WTC11 (cell line): ENCODE data around the gene SLC27A4. TPM values are rescaled to one million over a fixed set of nuclear protein-coding genes. Genes with fewer than 3 reads are reported as not detected.

Experiments used
- ATAC-seq: fragments of 200-7000 bp; cut with Tn5 transposase; 2 replicates; pipeline ENCODE4 v1.10.0; 2021; ENCODE audit warnings: mild to moderate bottlenecking, moderate library complexity
- CTCF ChIA-PET: fragments of 300-600 bp; sonication (Branson Sonifier 250); formaldehyde crosslinking; loops from one replicate; lab custom pipeline; 2021; ENCODE audit warnings: antibody characterized with exemption; lab: Charles Lee
- POLR2A ChIA-PET: fragments of 350-600 bp; sonication (Branson Sonifier 250); formaldehyde crosslinking; loops from one replicate; lab custom pipeline; 2021; ENCODE audit warnings: antibody characterized with exemption; lab: Charles Lee
- DNase-seq: peaks from one replicate; pipeline ENCODE4 v3.0.0; 2021; ENCODE audit warnings: low spot score
- H3K27ac Mint-ChIP-seq: 2 replicates; pipeline ENCODE4 v1.8.0; 2021; ENCODE audit warnings: mixed read lengths
- H3K27me3 Mint-ChIP-seq: 2 replicates; pipeline ENCODE4 v1.8.0; 2021; ENCODE audit warnings: low read depth, mild to moderate bottlenecking, moderate library complexity, mixed read lengths
- H3K36me3 Mint-ChIP-seq: 2 replicates; pipeline ENCODE4 v1.8.0; 2021; ENCODE audit warnings: mixed read lengths
- H3K4me1 Mint-ChIP-seq: 2 replicates; pipeline ENCODE4 v1.8.0; 2022; ENCODE audit warnings: mixed read lengths
- H3K4me3 Mint-ChIP-seq: 2 replicates; pipeline ENCODE4 v1.8.0; 2021; ENCODE audit warnings: mild to moderate bottlenecking, moderate library complexity, mixed read lengths
- H3K9me3 Mint-ChIP-seq: 2 replicates; pipeline ENCODE4 v1.8.0; 2021; ENCODE audit warnings: mixed read lengths
- ATF1 ChIP-seq: sonication (generic); formaldehyde crosslinking; IDR thresholded peaks from 2 replicates; pipeline ENCODE4 v1.8.1; 2023; ENCODE audit warnings: mild to moderate bottlenecking, moderate library complexity, missing genetic modification reagents
- CREB1 ChIP-seq: sonication (generic); formaldehyde crosslinking; IDR thresholded peaks from 2 replicates; pipeline ENCODE4 v1.8.0; 2023; ENCODE audit warnings: mild to moderate bottlenecking, missing genetic modification reagents
- ETV6 ChIP-seq: sonication (generic); formaldehyde crosslinking; IDR thresholded peaks from 2 replicates; pipeline ENCODE4 v1.8.1; 2022; ENCODE audit warnings: mild to moderate bottlenecking, missing genetic modification reagents
- FOXK1 ChIP-seq: sonication (generic); formaldehyde crosslinking; IDR thresholded peaks from 2 replicates; pipeline ENCODE4 v1.8.0; 2022; ENCODE audit warnings: mild to moderate bottlenecking, moderate library complexity, missing genetic modification reagents
- FOXP1 ChIP-seq: sonication (generic); formaldehyde crosslinking; IDR thresholded peaks from 2 replicates; pipeline ENCODE4 v1.8.0; 2022; ENCODE audit warnings: missing genetic modification reagents, mild to moderate bottlenecking, moderate library complexity, borderline replicate concordance
- GRHL2 ChIP-seq: fragments of 250-450 bp; sonication (Bioruptor Pico); IDR thresholded peaks from 2 replicates; pipeline ENCODE4 v1.8.0; 2022; ENCODE audit warnings: mild to moderate bottlenecking, moderate library complexity; ENCODE audit not compliant: insufficient replicate concordance, severe bottlenecking
- JAZF1 ChIP-seq: fragments of 250-450 bp; sonication (Bioruptor Pico); IDR thresholded peaks from 2 replicates; pipeline ENCODE4 v1.9.0; 2021; ENCODE audit warnings: moderate library complexity, mild to moderate bottlenecking, inconsistent platforms
- KAT7 ChIP-seq: sonication (generic); formaldehyde crosslinking; IDR thresholded peaks from 2 replicates; pipeline ENCODE4 v1.8.1; 2023; ENCODE audit warnings: missing genetic modification reagents, mild to moderate bottlenecking, borderline replicate concordance
- NFYB ChIP-seq: sonication (generic); formaldehyde crosslinking; conservative IDR thresholded peaks from 2 replicates; pipeline ENCODE4 v1.8.0; 2022; ENCODE audit warnings: low read depth, missing genetic modification reagents
- NR1H2 ChIP-seq: sonication (generic); formaldehyde crosslinking; IDR thresholded peaks from 2 replicates; pipeline ENCODE4 v1.9.0; 2021; ENCODE audit warnings: mild to moderate bottlenecking, moderate library complexity, missing genetic modification reagents
- NR2C2 ChIP-seq: sonication (generic); formaldehyde crosslinking; IDR thresholded peaks from 2 replicates; pipeline ENCODE4 v1.8.0; 2022; ENCODE audit warnings: mild to moderate bottlenecking, missing genetic modification reagents
- OVOL2 ChIP-seq: fragments of 250-450 bp; sonication (Bioruptor Pico); IDR thresholded peaks from 2 replicates; pipeline ENCODE4 v1.9.0; 2021; ENCODE audit warnings: mild to moderate bottlenecking, borderline replicate concordance
- RORB ChIP-seq: fragments of 250-450 bp; sonication (Bioruptor Pico); IDR thresholded peaks from 2 replicates; pipeline ENCODE4 v1.9.0; 2021; ENCODE audit warnings: mild to moderate bottlenecking
- SMAD3 ChIP-seq: sonication (generic); formaldehyde crosslinking; IDR thresholded peaks from 2 replicates; pipeline ENCODE4 v1.8.0; 2022; ENCODE audit warnings: missing genetic modification reagents, mild to moderate bottlenecking, borderline replicate concordance
- SMAD4 ChIP-seq: sonication (generic); formaldehyde crosslinking; IDR thresholded peaks from 2 replicates; pipeline ENCODE4 v1.8.0; 2022; ENCODE audit warnings: mild to moderate bottlenecking, missing genetic modification reagents
- SOX15 ChIP-seq: fragments of 250-450 bp; sonication (Bioruptor Pico); IDR thresholded peaks from 2 replicates; pipeline ENCODE4 v1.9.0; 2021; ENCODE audit warnings: mild to moderate bottlenecking
- ZBTB21 ChIP-seq: sonication (generic); formaldehyde crosslinking; IDR thresholded peaks from 2 replicates; pipeline ENCODE4 v1.8.1; 2023; ENCODE audit warnings: mild to moderate bottlenecking, missing genetic modification reagents, borderline replicate concordance
- ZNF138 ChIP-seq: sonication (generic); formaldehyde crosslinking; conservative IDR thresholded peaks from 2 replicates; pipeline ENCODE4 v1.8.1; 2022; ENCODE audit warnings: mild to moderate bottlenecking, moderate library complexity, missing genetic modification reagents
- ZNF232 ChIP-seq: sonication (generic); formaldehyde crosslinking; IDR thresholded peaks from 2 replicates; pipeline ENCODE4 v1.8.0; 2022; ENCODE audit warnings: mild to moderate bottlenecking, missing genetic modification reagents
- ZNF416 ChIP-seq: fragments of 250-450 bp; sonication (Bioruptor Pico); IDR thresholded peaks from 2 replicates; pipeline ENCODE4 v1.9.0; 2021; ENCODE audit warnings: mild to moderate bottlenecking, inconsistent platforms
- ZNF671 ChIP-seq: fragments of 250-450 bp; sonication (Bioruptor Pico); IDR thresholded peaks from 2 replicates; pipeline ENCODE4 v1.8.0; 2021; ENCODE audit warnings: mild to moderate bottlenecking
- total RNA-seq: library from RNA; stranded (reverse); gene quantifications from 3 replicates; pipeline ENCODE4 v1.2.3, GENCODE V29; 2021
- TF ChIP-seq, protein P1 (sequence below): sonication (generic); formaldehyde crosslinking; conservative IDR thresholded peaks from 2 replicates; pipeline ENCODE4 v1.8.1; 2022; ENCODE audit warnings: mild to moderate bottlenecking, missing genetic modification reagents
- TF ChIP-seq, protein P2 (sequence below): sonication (generic); formaldehyde crosslinking; IDR thresholded peaks from 2 replicates; pipeline ENCODE4 v1.8.1; 2022; ENCODE audit warnings: mild to moderate bottlenecking, moderate library complexity, missing genetic modification reagents
- TF ChIP-seq, protein P3 (sequence below): sonication (generic); formaldehyde crosslinking; IDR thresholded peaks from 2 replicates; pipeline ENCODE4 v1.8.0; 2023; ENCODE audit warnings: missing genetic modification reagents
- TF ChIP-seq, protein P4 (sequence below): sonication (generic); formaldehyde crosslinking; IDR thresholded peaks from 2 replicates; pipeline ENCODE4 v1.8.0; 2022; ENCODE audit warnings: mild to moderate bottlenecking, missing genetic modification reagents
- TF ChIP-seq, protein P5 (sequence below): fragments of 250-450 bp; sonication (Bioruptor Pico); IDR thresholded peaks from 2 replicates; pipeline ENCODE4 v1.8.0; 2021; ENCODE audit warnings: mild to moderate bottlenecking
- TF ChIP-seq, protein P6 (sequence below): sonication (generic); formaldehyde crosslinking; IDR thresholded peaks from 2 replicates; pipeline ENCODE4 v1.8.1; 2023; ENCODE audit warnings: mild to moderate bottlenecking, missing genetic modification reagents, moderate library complexity
- TF ChIP-seq, protein P7 (sequence below): sonication (generic); formaldehyde crosslinking; IDR thresholded peaks from 2 replicates; pipeline ENCODE4 v1.8.1; 2023; ENCODE audit warnings: mild to moderate bottlenecking, missing genetic modification reagents

Gene SLC27A4
- total RNA-seq, 1 experiment from 2014 or later = 23.8 TPM

DNA sequence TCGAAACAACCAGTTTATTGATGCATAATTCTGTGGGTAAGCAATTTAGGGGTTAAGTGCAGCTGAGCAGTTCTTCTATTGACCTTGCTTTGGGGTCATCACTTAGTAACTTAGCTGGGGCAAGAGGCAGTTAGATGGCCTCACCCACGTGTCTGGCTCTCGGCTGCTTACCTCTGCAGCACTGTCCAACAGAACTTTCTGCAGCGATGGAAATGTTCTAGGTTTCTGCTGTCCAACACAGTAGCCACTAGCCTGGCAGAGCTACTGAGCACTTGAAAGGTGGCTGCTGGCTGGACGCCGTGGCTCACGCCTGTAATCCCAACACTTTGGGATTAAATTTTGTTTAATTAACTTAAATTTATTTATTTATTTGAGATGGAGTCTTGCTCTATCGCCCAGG, 17.8 kb downstream of the SLC27A4 start:
- Mint-ChIP-seq H3K4me3 (no peak overlapping the region), H3K9me3 (no peaks in the 10 kb centered on the region), H3K36me3 (peaks cover 5% of the 10 kb centered on the region; the same call in 1 of the 2 replicates), H3K27ac (no peak overlapping the region), H3K27me3 (peaks cover 20% of the 10 kb centered on the region), H3K4me1 (peaks cover 15% of the 10 kb centered on the region)
- ChIA-PET POLR2A (no interaction called here), CTCF (interaction anchor here (1.8 kb wide), 1 partner anchor 17 kb away, joined by 9 read pairs; no protein-coding TSS in a partner anchor)
- no peak for ATAC-seq
- TF ChIP-seq NR1H2 (CRISPR knock-in tag) (no peak), SMAD4 (CRISPR knock-in tag) (no peak), GRHL2 (CRISPR knock-in tag) (no peak), ZNF232 (CRISPR knock-in tag) (no peak), JAZF1 (CRISPR knock-in tag) (no peak)
- TF ChIP-seq, protein P1, sequence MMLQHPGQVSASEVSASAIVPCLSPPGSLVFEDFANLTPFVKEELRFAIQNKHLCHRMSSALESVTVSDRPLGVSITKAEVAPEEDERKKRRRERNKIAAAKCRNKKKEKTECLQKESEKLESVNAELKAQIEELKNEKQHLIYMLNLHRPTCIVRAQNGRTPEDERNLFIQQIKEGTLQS (CRISPR knock-in tag) = no peak
- no peak for DNase-seq

DNA sequence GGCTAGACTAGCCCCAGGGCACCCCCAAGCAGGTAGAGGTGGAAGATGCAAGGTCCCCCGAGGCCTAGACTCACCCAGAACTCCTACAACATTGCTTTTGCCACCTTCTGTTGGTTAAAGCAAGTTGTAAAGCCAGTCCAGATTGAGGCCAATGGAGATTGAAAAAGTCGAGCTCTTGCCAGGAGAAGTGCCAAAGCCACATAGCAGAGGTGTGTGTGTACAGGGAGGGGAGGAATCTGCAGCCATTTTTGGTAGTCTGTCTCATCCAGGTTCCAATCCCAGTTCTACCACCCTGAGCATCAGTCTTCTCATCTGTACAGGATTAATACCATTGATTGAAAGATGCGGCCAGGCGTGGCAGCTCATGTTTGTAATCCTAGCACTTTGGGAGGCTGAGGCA, 18.5 kb downstream of the SLC27A4 start:
- H3K4me1 Mint-ChIP-seq = peaks cover 22% of the 10 kb centered on the region
- H3K36me3 Mint-ChIP-seq = peaks cover 5% of the 10 kb centered on the region; the same call in 1 of the 2 replicates
- ATAC-seq (no peak), DNase-seq (no peak)
- no peaks in the 10 kb centered on the region for H3K9me3 Mint-ChIP-seq
- ChIA-PET POLR2A (interaction anchor here (0.5 kb wide), 1 partner anchor 129 kb away, joined by 3 read pairs; no protein-coding TSS in a partner anchor), CTCF (interaction anchor here (10.8 kb wide), 1 partner anchor 54 kb away, joined by 248 read pairs; no protein-coding TSS in a partner anchor)
- peaks cover 27% of the 10 kb centered on the region for H3K27me3 Mint-ChIP-seq
- TF ChIP-seq FOXP1 (CRISPR knock-in tag) (no peak), ZNF671 (CRISPR knock-in tag) (no peak), SOX15 (CRISPR knock-in tag) (no peak), CREB1 (CRISPR knock-in tag) (no peak), NR2C2 (CRISPR knock-in tag) (no peak), FOXK1 (CRISPR knock-in tag) (no peak), GRHL2 (CRISPR knock-in tag) (no peak), ETV6 (CRISPR knock-in tag) (no peak), ZNF416 (CRISPR knock-in tag) (no peak), SMAD3 (CRISPR knock-in tag) (no peak), OVOL2 (CRISPR knock-in tag) (no peak), NFYB (CRISPR knock-in tag) (no peak), RORB (CRISPR knock-in tag) (no peak)
- TF ChIP-seq, protein P2, sequence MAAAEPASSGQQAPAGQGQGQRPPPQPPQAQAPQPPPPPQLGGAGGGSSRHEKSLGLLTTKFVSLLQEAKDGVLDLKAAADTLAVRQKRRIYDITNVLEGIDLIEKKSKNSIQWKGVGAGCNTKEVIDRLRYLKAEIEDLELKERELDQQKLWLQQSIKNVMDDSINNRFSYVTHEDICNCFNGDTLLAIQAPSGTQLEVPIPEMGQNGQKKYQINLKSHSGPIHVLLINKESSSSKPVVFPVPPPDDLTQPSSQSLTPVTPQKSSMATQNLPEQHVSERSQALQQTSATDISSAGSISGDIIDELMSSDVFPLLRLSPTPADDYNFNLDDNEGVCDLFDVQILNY = no peak
- TF ChIP-seq, protein P3, sequence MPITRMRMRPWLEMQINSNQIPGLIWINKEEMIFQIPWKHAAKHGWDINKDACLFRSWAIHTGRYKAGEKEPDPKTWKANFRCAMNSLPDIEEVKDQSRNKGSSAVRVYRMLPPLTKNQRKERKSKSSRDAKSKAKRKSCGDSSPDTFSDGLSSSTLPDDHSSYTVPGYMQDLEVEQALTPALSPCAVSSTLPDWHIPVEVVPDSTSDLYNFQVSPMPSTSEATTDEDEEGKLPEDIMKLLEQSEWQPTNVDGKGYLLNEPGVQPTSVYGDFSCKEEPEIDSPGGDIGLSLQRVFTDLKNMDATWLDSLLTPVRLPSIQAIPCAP (CRISPR knock-in tag) = no peak
- TF ChIP-seq, protein P4, sequence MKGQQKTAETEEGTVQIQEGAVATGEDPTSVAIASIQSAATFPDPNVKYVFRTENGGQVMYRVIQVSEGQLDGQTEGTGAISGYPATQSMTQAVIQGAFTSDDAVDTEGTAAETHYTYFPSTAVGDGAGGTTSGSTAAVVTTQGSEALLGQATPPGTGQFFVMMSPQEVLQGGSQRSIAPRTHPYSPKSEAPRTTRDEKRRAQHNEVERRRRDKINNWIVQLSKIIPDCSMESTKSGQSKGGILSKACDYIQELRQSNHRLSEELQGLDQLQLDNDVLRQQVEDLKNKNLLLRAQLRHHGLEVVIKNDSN (CRISPR knock-in tag) = no peak
- no peak overlapping the region for H3K4me3 Mint-ChIP-seq
- H3K27ac Mint-ChIP-seq = no peak overlapping the region

DNA sequence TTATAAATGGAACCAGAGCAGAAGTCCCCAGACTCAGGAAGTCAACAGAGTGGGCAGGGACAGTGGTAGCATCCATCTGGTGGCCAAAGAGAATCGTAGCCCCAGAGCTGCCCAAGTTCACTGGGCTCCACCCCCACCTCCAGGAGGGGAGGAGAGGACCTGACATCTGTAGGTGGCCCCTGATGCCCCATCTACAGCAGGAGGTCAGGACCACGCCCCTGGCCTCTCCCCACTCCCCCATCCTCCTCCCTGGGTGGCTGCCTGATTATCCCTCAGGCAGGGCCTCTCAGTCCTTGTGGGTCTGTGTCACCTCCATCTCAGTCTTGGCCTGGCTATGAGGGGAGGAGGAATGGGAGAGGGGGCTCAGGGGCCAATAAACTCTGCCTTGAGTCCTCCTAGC, 20.5 kb downstream of the SLC27A4 start:
- ATAC-seq (no peak), DNase-seq (no peak)
- Mint-ChIP-seq H3K27ac (no peak overlapping the region), H3K36me3 (peaks cover 4% of the 10 kb centered on the region; the same call in 1 of the 2 replicates), H3K27me3 (peaks cover 44% of the 10 kb centered on the region), H3K9me3 (no peaks in the 10 kb centered on the region), H3K4me3 (no peak overlapping the region), H3K4me1 (peaks cover 33% of the 10 kb centered on the region)
- ChIA-PET CTCF (interaction anchor here (0.7 to 10.8 kb wide), 10 partner anchors 9 to 243 kb away, joined by 3 to 248 read pairs (median 24); partner anchors contain the start of genes CERCAM and URM1), POLR2A (no interaction called here)
- TF ChIP-seq, protein P5, sequence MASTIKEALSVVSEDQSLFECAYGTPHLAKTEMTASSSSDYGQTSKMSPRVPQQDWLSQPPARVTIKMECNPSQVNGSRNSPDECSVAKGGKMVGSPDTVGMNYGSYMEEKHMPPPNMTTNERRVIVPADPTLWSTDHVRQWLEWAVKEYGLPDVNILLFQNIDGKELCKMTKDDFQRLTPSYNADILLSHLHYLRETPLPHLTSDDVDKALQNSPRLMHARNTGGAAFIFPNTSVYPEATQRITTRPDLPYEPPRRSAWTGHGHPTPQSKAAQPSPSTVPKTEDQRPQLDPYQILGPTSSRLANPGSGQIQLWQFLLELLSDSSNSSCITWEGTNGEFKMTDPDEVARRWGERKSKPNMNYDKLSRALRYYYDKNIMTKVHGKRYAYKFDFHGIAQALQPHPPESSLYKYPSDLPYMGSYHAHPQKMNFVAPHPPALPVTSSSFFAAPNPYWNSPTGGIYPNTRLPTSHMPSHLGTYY (CRISPR knock-in tag) = no peak
- TF ChIP-seq ZBTB21 (CRISPR knock-in tag) (no peak), OVOL2 (CRISPR knock-in tag) (no peak), ZNF138 (no peak), KAT7 (CRISPR knock-in tag) (no peak), ATF1 (no peak)
- TF ChIP-seq, protein P6, sequence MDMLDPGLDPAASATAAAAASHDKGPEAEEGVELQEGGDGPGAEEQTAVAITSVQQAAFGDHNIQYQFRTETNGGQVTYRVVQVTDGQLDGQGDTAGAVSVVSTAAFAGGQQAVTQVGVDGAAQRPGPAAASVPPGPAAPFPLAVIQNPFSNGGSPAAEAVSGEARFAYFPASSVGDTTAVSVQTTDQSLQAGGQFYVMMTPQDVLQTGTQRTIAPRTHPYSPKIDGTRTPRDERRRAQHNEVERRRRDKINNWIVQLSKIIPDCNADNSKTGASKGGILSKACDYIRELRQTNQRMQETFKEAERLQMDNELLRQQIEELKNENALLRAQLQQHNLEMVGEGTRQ (CRISPR knock-in tag) = no peak
- TF ChIP-seq, protein P7, sequence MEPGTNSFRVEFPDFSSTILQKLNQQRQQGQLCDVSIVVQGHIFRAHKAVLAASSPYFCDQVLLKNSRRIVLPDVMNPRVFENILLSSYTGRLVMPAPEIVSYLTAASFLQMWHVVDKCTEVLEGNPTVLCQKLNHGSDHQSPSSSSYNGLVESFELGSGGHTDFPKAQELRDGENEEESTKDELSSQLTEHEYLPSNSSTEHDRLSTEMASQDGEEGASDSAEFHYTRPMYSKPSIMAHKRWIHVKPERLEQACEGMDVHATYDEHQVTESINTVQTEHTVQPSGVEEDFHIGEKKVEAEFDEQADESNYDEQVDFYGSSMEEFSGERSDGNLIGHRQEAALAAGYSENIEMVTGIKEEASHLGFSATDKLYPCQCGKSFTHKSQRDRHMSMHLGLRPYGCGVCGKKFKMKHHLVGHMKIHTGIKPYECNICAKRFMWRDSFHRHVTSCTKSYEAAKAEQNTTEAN (CRISPR knock-in tag) = no peak
